K562 (cell line): ENCODE results near the gene SCG3. TPM values are rescaled to one million over a fixed set of nuclear protein-coding genes. Genes with fewer than 3 reads are reported as not detected.

Experiments used
- ATAC-seq: fragments of 200-7000 bp; cut with Tn5 transposase; 3 replicates; pipeline ENCODE4 v1.9.1; 2020; ENCODE audit warnings: moderate library complexity
- Bru-seq: library from RNA; stranded (reverse); fragments of 400-500 nt; gene quantifications from one replicate; lab custom pipeline; 2021; lab: Mats Ljungman, UMichigan
- BruChase-seq, 2 experiments: library from RNA; stranded (reverse); fragments of 400-500 nt; gene quantifications; one replicate each; lab custom pipeline; 2021; lab: Mats Ljungman, UMichigan
- BruUV-seq: library from RNA; stranded (reverse); fragments of 400-500 nt; replicated peaks from 2 replicates; lab custom pipeline; 2021; lab: Mats Ljungman, UMichigan
- CTCF ChIA-PET: fragments of 300-600 bp; formaldehyde crosslinking; extraction: SDS; loops from one replicate; lab custom pipeline; 2021; ENCODE audit warnings: low intra/inter-chr PET ratio; lab: Yijun Ruan, JAX
- POLR2A ChIA-PET: fragments of 300-600, 350-650 bp; sonication (Branson Sonifier 250); formaldehyde crosslinking; extraction: SDS; loops from one replicate; lab custom pipeline; 2021; ENCODE audit warnings: antibody characterized with exemption, inconsistent platforms; lab: Yijun Ruan, JAX
- DNase-seq, 4 experiments: peaks; one replicate each; pipeline versions ENCODE4 v3.0.0 to v3.0.0-alpha.2; 2011 to 2018; ENCODE audit warnings: low spot score in 3 of 4, mixed read lengths in 3 of 4; ENCODE audit errors: extremely low read depth in 1 of 4
- FAIRE-seq: peaks from 2 replicates; lab custom pipeline; 2011; peaks lifted over from hg19 to GRCh38; lab: Jason Lieb, UNC
- H2AFZ ChIP-seq: 2 replicates; pipeline ENCODE4 v1.6.0; 2011; ENCODE audit warnings: low read depth, low read length, control low read depth, inconsistent platforms
- H3K27ac ChIP-seq: fragments of 200-600 bp; 3 replicates; pipeline ENCODE4 v1.8.0; 2011; ENCODE audit warnings: low read depth, mild to moderate bottlenecking, control low read depth, inconsistent platforms, low read length, moderate library complexity, mixed read lengths; ENCODE audit errors: extremely low read depth
- H3K27me3 ChIP-seq, 2 experiments: fragments of 300-600 bp in 1 of 2; 2 replicates in 1 of 2; 3 replicates in 1 of 2; pipeline versions ENCODE4 v1.6.0 to v1.8.0; 2011; ENCODE audit warnings: inconsistent platforms in 2 of 2, low read length in 2 of 2, mild to moderate bottlenecking in 1 of 2, mixed read lengths in 1 of 2, moderate library complexity in 1 of 2; ENCODE audit not compliant: control insufficient read depth in 2 of 2, insufficient read depth in 2 of 2
- H3K36me3 ChIP-seq: fragments of 300-600 bp; 3 replicates; pipeline ENCODE4 v1.8.0; 2011; ENCODE audit warnings: mild to moderate bottlenecking, low read length, inconsistent platforms; ENCODE audit not compliant: control insufficient read depth, insufficient read depth
- H3K4me1 ChIP-seq, 2 experiments: fragments of 200-600 bp in 1 of 2; replicated peaks in 1 of 2; 2 replicates in 1 of 2; 3 replicates in 1 of 2; pipeline versions ENCODE4 v1.5.1 to v1.8.0; 2011; ENCODE audit warnings: inconsistent platforms in 2 of 2, low read length in 2 of 2, mild to moderate bottlenecking in 1 of 2, mixed read lengths in 1 of 2, moderate library complexity in 1 of 2; ENCODE audit not compliant: control insufficient read depth in 2 of 2, insufficient read depth in 2 of 2
- H3K4me2 ChIP-seq: 2 replicates; pipeline ENCODE4 v1.6.1; 2011; ENCODE audit warnings: low read length, control low read depth, inconsistent platforms, mixed read lengths; ENCODE audit not compliant: insufficient read depth
- H3K4me3 ChIP-seq: fragments of 200-600 bp; sonication (generic), shearing (Covaris generic); 2 replicates; pipeline ENCODE4 v1.5.1; 2016; ENCODE audit warnings: control low read depth, inconsistent platforms
- H3K79me2 ChIP-seq: fragments of 200-600 bp; 3 replicates; pipeline ENCODE4 v1.8.0; 2011; ENCODE audit warnings: low read length, inconsistent platforms; ENCODE audit not compliant: control insufficient read depth, insufficient read depth
- H3K9ac ChIP-seq, 2 experiments: 2 replicates each; pipeline versions ENCODE4 v1.6.0 to v1.6.1; 2011; ENCODE audit warnings: low read depth in 2 of 2, low read length in 2 of 2, control low read depth in 1 of 2, inconsistent platforms in 1 of 2, mild to moderate bottlenecking in 1 of 2, mixed read lengths in 1 of 2; ENCODE audit not compliant: insufficient read depth in 1 of 2
- H3K9me1 ChIP-seq: one replicate; pipeline ENCODE4 v1.6.0; 2011; ENCODE audit warnings: inconsistent platforms, mild to moderate bottlenecking, low read length, moderate library complexity; ENCODE audit not compliant: control insufficient read depth, insufficient read depth
- H3K9me3 ChIP-seq: replicated peaks from 2 replicates; pipeline ENCODE4 v1.5.1; 2011; ENCODE audit warnings: low read depth, low read length, inconsistent platforms; ENCODE audit not compliant: control insufficient read depth, insufficient read depth
- H4K20me1 ChIP-seq: replicated peaks from 2 replicates; pipeline ENCODE4 v1.6.1; 2011; ENCODE audit warnings: low read length, inconsistent platforms, mixed read lengths; ENCODE audit not compliant: control insufficient read depth, insufficient read depth
- CHCHD3 ChIP-seq: fragments of 250-450 bp; sonication (Bioruptor Pico); IDR thresholded peaks from 2 replicates; pipeline ENCODE4 v2.1.2; 2022; ENCODE audit warnings: mild to moderate bottlenecking
- FOXK1 ChIP-seq: sonication (generic); formaldehyde crosslinking; IDR thresholded peaks from 2 replicates; pipeline ENCODE4 v1.8.0; 2022; ENCODE audit warnings: missing genetic modification reagents, mild to moderate bottlenecking, borderline replicate concordance
- HES1 ChIP-seq: fragments of 450-650 bp; IDR thresholded peaks from 2 replicates; pipeline ENCODE4 v1.6.1; 2016; ENCODE audit warnings: low read depth, mild to moderate bottlenecking, moderate library complexity
- HSF4 ChIP-seq: fragments of 250-450 bp; sonication (Bioruptor Pico); IDR thresholded peaks from 2 replicates; pipeline ENCODE4 v2.1.2; 2022; ENCODE audit warnings: mild to moderate bottlenecking, moderate library complexity, borderline replicate concordance
- MAZ ChIP-seq, 2 experiments: fragments of 450-650 bp in 1 of 2; sonication (generic) in 1 of 2; formaldehyde crosslinking; IDR thresholded peaks in 1 of 2; conservative IDR thresholded peaks in 1 of 2; 2 replicates each; pipeline versions ENCODE4 v1.4.0 to v1.5.0; 2020; ENCODE audit warnings: mild to moderate bottlenecking in 1 of 2, missing genetic modification reagents in 1 of 2
- NUFIP1 ChIP-seq: fragments of 450-650 bp; IDR thresholded peaks from 2 replicates; pipeline ENCODE4 v1.6.1; 2018; ENCODE audit not compliant: partially characterized antibody
- THAP12 ChIP-seq: fragments of 250-450 bp; sonication (Bioruptor Pico); IDR thresholded peaks from 2 replicates; pipeline ENCODE4 v1.9.0; 2021; ENCODE audit warnings: mild to moderate bottlenecking, inconsistent platforms
- WGBS: fragments of 100-300 bp; shearing (Covaris generic); methylation state at CpG from one replicate; pipeline ENCODE4 v1.1.6; 2016; ENCODE audit warnings: low coverage, mixed read lengths; ENCODE audit not compliant: insufficient coverage; ENCODE audit errors: missing lambda C conversion rate; 5-methylcytosine and 5-hydroxymethylcytosine counted together
- in situ Hi-C: fragments of 300-500 bp; cut with MboI; formaldehyde crosslinking; loops from 4 replicates; pipeline ENCODE4 v1.15.0; 2018; ENCODE audit warnings: inconsistent platforms, mixed read lengths
- intact Hi-C: fragments of 100-400 bp; cut with micrococcal nuclease; formaldehyde crosslinking; loops from 2 replicates; pipeline ENCODE4 v1.14.2; 2022
- long read RNA-seq, 3 experiments: library from polyadenylated mRNA in 2 of 3; library from RNA in 1 of 3; unstranded in 2 of 3; stranded (forward) in 1 of 3; transcript quantifications; one replicate each; pipeline ENCODE4 v2.0.0, GENCODE V29; 2019 to 2022
- polyA minus RNA-seq, 3 experiments: library from RNA; depleted of rRNA, polyadenylated mRNA; stranded (reverse); fragments of >200 nt; gene quantifications; 2 replicates each; pipeline ENCODE4 v1.2.3, GENCODE V29; 2011
- polyA plus RNA-seq, 8 experiments: library from polyadenylated mRNA; depleted of rRNA in 4 of 8; stranded (reverse) in 5 of 8; unstranded in 3 of 8; fragments of >200 nt; fragmentation: Nextera tagmentation in 2 of 8; fragmentation: Illumina TruSeq in 1 of 8; extraction: Ambion mirVana in 2 of 8; extraction: Trizol in 1 of 8; gene quantifications; 2 replicates each; pipeline versions ENCODE4 v1.2.1 to v1.2.3, GENCODE V29; 2011 to 2014; ENCODE audit warnings: inconsistent platforms in 1 of 8, missing spikeins in 1 of 8
- total RNA-seq, 7 experiments: library from RNA; depleted of rRNA in 6 of 7; stranded (reverse); fragments of >200 nt in 6 of 7; fragmentation: Illumina TruSeq in 2 of 7; extraction: Trizol in 2 of 7; gene quantifications; 2 replicates each; pipeline versions ENCODE4 v1.2.1 to v1.2.3, GENCODE V29; 2011 to 2021; ENCODE audit warnings: low replicate concordance in 1 of 7
- TF ChIP-seq, protein P1 (sequence below): fragments of 450-650 bp; formaldehyde crosslinking; IDR thresholded peaks from 2 replicates; pipeline ENCODE4 v1.4.0; 2020; ENCODE audit warnings: mild to moderate bottlenecking, moderate library complexity
- TF ChIP-seq, protein P2 (sequence below): sonication (generic); formaldehyde crosslinking; IDR thresholded peaks from 2 replicates; pipeline ENCODE4 v1.8.1; 2022; ENCODE audit warnings: missing genetic modification reagents

SCG3 gene
- total RNA-seq (2011; cell fraction: chromatin; rRNA removed; ENCODE audit: low replicate concordance): 8.5 and 27.4 TPM in 2 replicates
- total RNA-seq (2011; cell fraction: nucleolus; rRNA removed): 9.9 and 11.3 TPM in 2 replicates
- 19.9 and 30.9 TPM in 2 replicates for total RNA-seq (2011; cell fraction: nucleoplasm; rRNA removed)
- total RNA-seq (2014; rRNA removed) (14.9 and 17.4 TPM in 2 replicates), total RNA-seq (2014; rRNA removed; fragmentation: Illumina TruSeq; extraction: Trizol) (32.2 and 42.1 TPM in 2 replicates), total RNA-seq (2015; rRNA removed; fragmentation: Illumina TruSeq; extraction: Trizol) (41.5 and 43.8 TPM in 2 replicates), total RNA-seq (2021) (19.5 and 21.0 TPM in 2 replicates), polyA plus RNA-seq (2011; rRNA removed) (4.2 and 22.7 TPM in 2 replicates), polyA plus RNA-seq (2014; fragmentation: Illumina TruSeq; extraction: Trizol) (23.3 and 28.5 TPM in 2 replicates), polyA plus RNA-seq (2014; fragmentation: Nextera tagmentation; extraction: Ambion mirVana) (10 to 100 TPM; 13.0 to 17.8 TPM), polyA plus RNA-seq (2014; rRNA removed) (11.3 and 14.1 TPM in 2 replicates), polyA minus RNA-seq (2011; rRNA and poly(A)+ RNA removed) (11.9 and 42.1 TPM in 2 replicates), Bru-seq, nascent RNA (percentile 68 among the genes with signal in this experiment), BruChase-seq, experiment 1, labeled RNA remaining after a 2-hour chase (percentile 54 among the genes with signal in this experiment), BruChase-seq, experiment 2, labeled RNA remaining after a 6-hour chase (percentile 61 among the genes with signal in this experiment)
- 2.1 and 3.3 TPM in 2 replicates for polyA plus RNA-seq (2011; cell fraction: cytosol; rRNA removed)
- 1.4 and 4.3 TPM in 2 replicates for polyA plus RNA-seq (2011; cell fraction: nucleus; rRNA removed)
- 22.5 and 23.7 TPM in 2 replicates for polyA plus RNA-seq (2012)
- polyA minus RNA-seq (2011; cell fraction: cytosol; rRNA and poly(A)+ RNA removed): 4.8 and 22.5 TPM in 2 replicates
- 3.0 and 5.7 TPM in 2 replicates for polyA minus RNA-seq (2011; cell fraction: nucleus; rRNA and poly(A)+ RNA removed)
- long read RNA-seq, experiment 1, transcript SCG3-201 (12 exons, 3,315 nt): major isoform, 105 of 165 reads
- long read RNA-seq, experiment 1, partial matches to known transcripts: 39 of 165 reads
- long read RNA-seq, experiment 1, other reads (novel, unspliced or antisense): 18 of 165 reads
- long read RNA-seq, experiment 2, transcript SCG3-201 (12 exons, 3,315 nt): major isoform, 16 of 31 reads
- long read RNA-seq, experiment 2, partial matches to known transcripts: 7 of 31 reads
- long read RNA-seq, experiment 2, other reads (novel, unspliced or antisense): 8 of 31 reads
- long read RNA-seq, experiment 3, transcript SCG3-201 (12 exons, 3,315 nt): major isoform, 16 of 49 reads
- long read RNA-seq, experiment 3, partial matches to known transcripts: 32 of 49 reads
- long read RNA-seq, experiment 3, other reads (novel, unspliced or antisense): 1 of 49 reads

- POLR2A ChIA-PET: interaction anchor here (0.6 to 1.7 kb wide), 7 partner anchors 9 to 949 kb away, joined by 3 to 18 read pairs (median 3); no protein-coding TSS in a partner anchor
- Histone ChIP-seq H3K4me2 (peak within 1 kb of the TSS; percentile 84), H3K4me3 (peak within 1 kb of the TSS; percentile 49), H2AFZ (peak within 1 kb of the TSS; percentile 97), H3K4me1 (peaks cover 3 to 5% of the 10 kb centered on the region in 2 experiments; a peak in 1 of 5 replicates), H3K79me2 (no peaks in the 10 kb centered on the region; the same call in 2 of the 3 replicates), H3K27me3 (no peaks in the 10 kb centered on the region), H3K27ac (no peak within 1 kb of the TSS), H4K20me1 (no peaks in the 10 kb centered on the region), H3K36me3 (peaks cover 2% of the 10 kb centered on the region; the same call in 1 of the 3 replicates), H3K9me3 (no peaks in the 10 kb centered on the region), H3K9me1 (no peaks in the 10 kb centered on the region), H3K9ac (peak within 1 kb of the TSS; percentile 51 to 84; a peak in 3 of 4 replicates)
- BruUV-seq: no TSS peak
- DNase-seq (peak; percentile 79 to 97 (median 84)), ATAC-seq (peak; percentile 99), FAIRE-seq (peak; percentile 82)
- CTCF ChIA-PET: interaction anchor here (0.7 kb wide), 1 partner anchor 95 kb away, joined by 3 read pairs; no protein-coding TSS in a partner anchor
- intact Hi-C loops: no loop called here
- in situ Hi-C loops: no loop called here
- WGBS: under 1% methylated on average over 30 of the region's 38 CpGs
- TF ChIP-seq, protein P1, sequence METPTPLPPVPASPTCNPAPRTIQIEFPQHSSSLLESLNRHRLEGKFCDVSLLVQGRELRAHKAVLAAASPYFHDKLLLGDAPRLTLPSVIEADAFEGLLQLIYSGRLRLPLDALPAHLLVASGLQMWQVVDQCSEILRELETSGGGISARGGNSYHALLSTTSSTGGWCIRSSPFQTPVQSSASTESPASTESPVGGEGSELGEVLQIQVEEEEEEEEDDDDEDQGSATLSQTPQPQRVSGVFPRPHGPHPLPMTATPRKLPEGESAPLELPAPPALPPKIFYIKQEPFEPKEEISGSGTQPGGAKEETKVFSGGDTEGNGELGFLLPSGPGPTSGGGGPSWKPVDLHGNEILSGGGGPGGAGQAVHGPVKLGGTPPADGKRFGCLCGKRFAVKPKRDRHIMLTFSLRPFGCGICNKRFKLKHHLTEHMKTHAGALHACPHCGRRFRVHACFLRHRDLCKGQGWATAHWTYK (CRISPR knock-in tag): peak; percentile 83
- no peak for TF ChIP-seq HES1
- no peak for TF ChIP-seq NUFIP1
- TF ChIP-seq FOXK1 (CRISPR knock-in tag): no peak
- TF ChIP-seq, protein P2, sequence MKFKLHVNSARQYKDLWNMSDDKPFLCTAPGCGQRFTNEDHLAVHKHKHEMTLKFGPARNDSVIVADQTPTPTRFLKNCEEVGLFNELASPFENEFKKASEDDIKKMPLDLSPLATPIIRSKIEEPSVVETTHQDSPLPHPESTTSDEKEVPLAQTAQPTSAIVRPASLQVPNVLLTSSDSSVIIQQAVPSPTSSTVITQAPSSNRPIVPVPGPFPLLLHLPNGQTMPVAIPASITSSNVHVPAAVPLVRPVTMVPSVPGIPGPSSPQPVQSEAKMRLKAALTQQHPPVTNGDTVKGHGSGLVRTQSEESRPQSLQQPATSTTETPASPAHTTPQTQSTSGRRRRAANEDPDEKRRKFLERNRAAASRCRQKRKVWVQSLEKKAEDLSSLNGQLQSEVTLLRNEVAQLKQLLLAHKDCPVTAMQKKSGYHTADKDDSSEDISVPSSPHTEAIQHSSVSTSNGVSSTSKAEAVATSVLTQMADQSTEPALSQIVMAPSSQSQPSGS: no peak
- TF ChIP-seq THAP12 (CRISPR knock-in tag): no peak
- peak; percentile 79 to 98 for TF ChIP-seq MAZ (CRISPR knock-in tag; conservative IDR thresholded peaks at IDR 0.05 in 1 of 2, IDR thresholded peaks at IDR 0.05 in 1 of 2)
- no peak for TF ChIP-seq HSF4 (CRISPR knock-in tag)
- TF ChIP-seq CHCHD3: no peak
Observed at GRCh38 chr15:51681303-51681963, at the start of gene SCG3. TSS of gene SCG3 (plus strand) at chr15:51681503. CDS start at chr15:51681756, 253 bp downstream.
